ENCODE results near the gene FAM170B. TPM values are rescaled to one million over a fixed set of nuclear protein-coding genes. Genes with fewer than 3 reads are reported as not detected.

FAM170B gene
- total and polyA plus RNA-seq, 4 donors: 0.13 to 0.34 TPM; not detected in 2

DNA sequence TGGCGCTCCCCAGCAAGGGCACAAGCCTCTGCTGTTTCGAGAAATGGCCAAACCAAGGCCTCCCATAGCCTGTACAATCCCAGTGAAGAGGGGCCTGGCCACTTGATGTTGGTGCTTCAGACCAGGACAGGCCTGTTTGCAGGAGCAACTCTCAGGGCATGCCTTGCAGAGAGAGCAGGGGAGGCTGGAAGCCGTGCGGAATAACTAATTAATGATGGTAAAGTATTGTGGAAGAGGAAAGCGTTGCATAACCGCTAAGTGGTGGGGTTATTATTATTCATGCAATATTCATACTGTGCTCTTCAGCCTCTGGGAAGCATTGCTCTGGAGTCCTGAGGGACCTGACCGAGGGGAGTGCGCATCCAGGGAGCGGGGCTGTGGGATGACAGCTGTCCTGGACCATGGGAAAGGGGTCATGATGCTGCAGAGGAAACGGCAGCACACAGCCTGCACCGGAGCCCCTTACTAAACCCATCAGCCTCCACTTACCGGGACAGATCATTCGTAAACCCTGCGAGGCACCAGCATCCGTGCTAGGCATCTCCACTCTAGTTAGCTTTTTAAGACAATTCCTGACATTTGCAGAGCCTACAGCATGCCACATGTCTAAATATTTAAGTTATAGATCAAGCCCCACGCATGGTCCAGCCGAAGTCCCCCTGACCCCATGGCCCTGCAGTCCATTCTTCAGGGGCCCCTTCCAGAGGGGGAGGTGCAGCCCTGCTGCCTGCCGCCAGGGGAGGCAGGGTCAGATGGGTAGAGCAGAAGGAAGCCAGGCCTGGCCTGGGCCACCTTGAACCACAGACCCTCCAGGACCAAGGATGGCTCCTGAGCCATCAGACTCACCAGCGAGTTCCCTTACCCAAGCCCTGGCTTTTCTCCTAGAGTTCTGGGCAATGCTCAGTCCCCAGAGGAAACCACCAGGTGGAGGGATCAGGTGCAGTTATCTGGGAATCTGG lies 42.8 kb upstream of the FAM170B start:
- ATAC-seq (ENCODE audit: insufficient read depth, low FRiP score): no peak
- H3K4me1 ChIP-seq (ENCODE audit: control insufficient read depth in 5 of 5, insufficient read depth in 5 of 5, low read length in 5 of 5): peaks cover 0 to 14% (median 5%) of the 10 kb centered on the region in 5 donors
- H3K4me3 ChIP-seq: no peak overlapping the region
- no peak overlapping the region for H3K9ac ChIP-seq (ENCODE audit: insufficient read depth in 1 of 2, low read length in 2 of 2)
- H3K27me3 ChIP-seq (ENCODE audit: control insufficient read depth in 3 of 3, insufficient read depth in 3 of 3, low read length in 2 of 3): no peaks in the 10 kb centered on the region
- TF ChIP-seq CTCF (IDR thresholded peaks at IDR 0.05; ENCODE audit: control extremely low read depth, extremely low read depth): no peak
- 88 to 92% methylated on average over 19 of the region's 19 CpGs for WGBS, 2 donors
- peak overlapping the region in 1 of 2 donors; percentile 58 for H3K27ac ChIP-seq (ENCODE audit: low read depth in 1 of 2, low read length in 1 of 2)
- no peaks in the 10 kb centered on the region for H3K36me3 ChIP-seq (ENCODE audit: control insufficient read depth in 4 of 4, insufficient read depth in 4 of 4, low read length in 4 of 4)
- DNase-seq: no peak
- no peaks in the 10 kb centered on the region for H3K9me3 ChIP-seq (ENCODE audit: control insufficient read depth in 4 of 4, insufficient read depth in 3 of 4, low read length in 3 of 4)

DNA sequence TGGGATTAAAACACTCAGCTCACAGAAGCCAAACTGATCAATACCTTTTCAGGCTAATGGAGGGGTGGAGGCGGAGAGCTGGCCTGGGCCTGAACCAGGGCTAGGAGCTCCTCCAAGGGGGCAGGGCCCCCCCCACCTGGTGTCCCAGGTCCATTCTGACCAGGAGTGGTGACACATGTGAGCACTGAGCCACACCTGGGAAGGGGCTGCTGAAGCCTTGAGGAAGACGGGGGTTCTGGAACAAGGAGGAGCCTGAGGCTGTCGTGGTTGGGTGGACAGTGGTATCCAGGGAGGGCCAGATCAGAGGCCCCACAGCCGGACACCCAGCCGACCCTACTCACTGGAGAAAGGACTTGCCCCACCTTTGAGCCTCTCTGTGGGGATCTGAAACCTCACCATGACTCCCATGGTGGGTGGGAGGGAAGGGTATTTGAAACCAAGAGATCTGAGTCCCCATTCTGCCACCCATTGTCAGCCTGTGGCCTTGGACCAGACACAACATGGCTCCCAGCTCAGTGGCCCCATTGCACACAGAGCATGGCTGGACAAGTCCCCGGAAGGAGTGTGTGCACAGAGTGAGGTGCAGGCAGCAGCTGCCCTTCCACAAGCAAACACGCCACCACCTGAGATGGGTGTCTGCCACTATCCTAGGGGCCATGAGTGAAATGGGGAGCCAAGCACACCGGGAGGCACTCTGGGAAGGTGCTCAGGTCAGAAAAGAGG lies 41.9 kb upstream of the FAM170B start:
- Histone ChIP-seq H3K4me3 (no peak overlapping the region), H3K4me1 (ENCODE audit: control insufficient read depth in 5 of 5, insufficient read depth in 5 of 5, low read length in 5 of 5) (peaks cover 0 to 14% (median 5%) of the 10 kb centered on the region in 5 donors), H3K9me3 (ENCODE audit: control insufficient read depth in 4 of 4, insufficient read depth in 3 of 4, low read length in 3 of 4) (no peaks in the 10 kb centered on the region), H3K36me3 (ENCODE audit: control insufficient read depth in 4 of 4, insufficient read depth in 4 of 4, low read length in 4 of 4) (no peaks in the 10 kb centered on the region), H3K27me3 (ENCODE audit: control insufficient read depth in 3 of 3, insufficient read depth in 3 of 3, low read length in 2 of 3) (no peaks in the 10 kb centered on the region), H3K9ac (ENCODE audit: insufficient read depth in 1 of 2, low read length in 2 of 2) (no peak overlapping the region), H3K27ac (ENCODE audit: low read depth in 1 of 2, low read length in 1 of 2) (no peak overlapping the region)
- ATAC-seq (ENCODE audit: insufficient read depth, low FRiP score) (no peak), DNase-seq (no peak)
- TF ChIP-seq CTCF (IDR thresholded peaks at IDR 0.05; ENCODE audit: control extremely low read depth, extremely low read depth): no peak
- 97 to 99% methylated on average over 8 of the region's 8 CpGs for WGBS, 2 donors

GRCh38 chr10:49174926-49175500 lies 41.2 kb upstream of the FAM170B start:
- DNase-seq (no peak), ATAC-seq (ENCODE audit: insufficient read depth, low FRiP score) (no peak)
- 88 to 92% methylated on average over 10 of the region's 10 CpGs for WGBS, 2 donors
- Histone ChIP-seq H3K27ac (ENCODE audit: low read depth in 1 of 2, low read length in 1 of 2) (no peak overlapping the region), H3K9me3 (ENCODE audit: control insufficient read depth in 4 of 4, insufficient read depth in 3 of 4, low read length in 3 of 4) (no peaks in the 10 kb centered on the region), H3K36me3 (ENCODE audit: control insufficient read depth in 4 of 4, insufficient read depth in 4 of 4, low read length in 4 of 4) (no peaks in the 10 kb centered on the region), H3K9ac (ENCODE audit: insufficient read depth in 1 of 2, low read length in 2 of 2) (no peak overlapping the region), H3K4me3 (no peak overlapping the region), H3K4me1 (ENCODE audit: control insufficient read depth in 5 of 5, insufficient read depth in 5 of 5, low read length in 5 of 5) (peaks cover 0 to 14% (median 5%) of the 10 kb centered on the region in 5 donors), H3K27me3 (ENCODE audit: control insufficient read depth in 3 of 3, insufficient read depth in 3 of 3, low read length in 2 of 3) (no peaks in the 10 kb centered on the region)
- no peak for TF ChIP-seq CTCF (IDR thresholded peaks at IDR 0.05; ENCODE audit: control extremely low read depth, extremely low read depth)

Measured in lung (tissue), 12 donors.